Lung microvascular endothelial cell (primary cell): ENCODE results near the gene CLEC10A. TPM values are rescaled to one million over a fixed set of nuclear protein-coding genes. Genes with fewer than 3 reads are reported as not detected.
"Not testable (repeated sequence)": the region's sequence is repeated elsewhere in the genome, so short reads cannot be mapped to it uniquely, and the experiment has no call there.

ENCODE experiments used
- DNase-seq, 2 donors: peaks; one replicate each; pipeline versions ENCODE4 v3.0.0 to v3.0.0-alpha.2; 2010; ENCODE audit warnings: low read depth in 2 of 2
- total RNA-seq: library from RNA; depleted of rRNA; stranded (reverse); fragments of >200 nt; gene quantifications from 2 replicates; pipeline ENCODE4 v1.2.1, GENCODE V29; 2014

Gene CLEC10A
- 0.99 and 1.7 TPM in 2 replicates for total RNA-seq

- DNase-seq, result no peak
Observed at GRCh38 chr17:7079581-7080455, at the start of gene CLEC10A. TSS of gene CLEC10A (minus strand) at chr17:7080251. CDS start at chr17:7078812, 1,439 bp downstream.

- DNase-seq, result no peak
Observed at GRCh38 chr17:7129311-7129710, 49.3 kb upstream of the CLEC10A start.

GRCh38 chr17:7128160-7128559 is 48.1 kb upstream of the CLEC10A start:
- no peak for DNase-seq

GRCh38 chr17:7127501-7127900 is 47.5 kb upstream of the CLEC10A start:
- not testable (repeated sequence) for DNase-seq

GRCh38 chr17:7126386-7126785 is 46.3 kb upstream of the CLEC10A start:
- DNase-seq, result not testable (repeated sequence)

GRCh38 chr17:7124923-7125322 is 44.9 kb upstream of the CLEC10A start:
- no peak for DNase-seq

- no peak for DNase-seq
Observed at GRCh38 chr17:7123844-7124243, 43.8 kb upstream of the CLEC10A start.

GRCh38 chr17:7122381-7122780 is 42.3 kb upstream of the CLEC10A start:
- DNase-seq, result no peak

GRCh38 chr17:7120635-7121034 is 40.6 kb upstream of the CLEC10A start:
- DNase-seq, result not testable (repeated sequence)

GRCh38 chr17:7120123-7120522 is 40.1 kb upstream of the CLEC10A start:
- DNase-seq, result no peak

GRCh38 chr17:7119314-7119713 is 39.3 kb upstream of the CLEC10A start:
- DNase-seq, result no peak

- DNase-seq, result no peak
Observed at GRCh38 chr17:7114875-7115614, 35.0 kb upstream of the CLEC10A start.

- DNase-seq, result no peak
Observed at GRCh38 chr17:7114241-7114874, 34.3 kb upstream of the CLEC10A start, which contains the start of gene ASGR2. TSS of gene ASGR2 (minus strand) at chr17:7114822. CDS start at chr17:7114240, 582 bp downstream.

GRCh38 chr17:7113273-7114071 is 33.4 kb upstream of the CLEC10A start:
- no peak for DNase-seq

GRCh38 chr17:7112510-7113108 is 32.6 kb upstream of the CLEC10A start:
- no peak for DNase-seq

GRCh38 chr17:7111784-7112509 is 31.9 kb upstream of the CLEC10A start:
- no peak for DNase-seq

- DNase-seq, result no peak
Observed at GRCh38 chr17:7110617-7111306, 30.7 kb upstream of the CLEC10A start.

- no peak for DNase-seq
Observed at GRCh38 chr17:7109461-7110322, 29.6 kb upstream of the CLEC10A start.
